NCI-H69 (cell line): ENCODE measurements around the gene FAR1.
A peak's percentile ranks its signal among the peaks of the same experiment; 100 is the strongest.
"Not testable (repeated sequence)": the region's sequence is repeated elsewhere in the genome, so short reads cannot be mapped to it uniquely, and the experiment has no call there.

Source experiments
- DNase-seq: peaks from one replicate; lab custom pipeline; 2025; lab: John Stamatoyannopoulos, UW

The FAR1 gene, protein sequence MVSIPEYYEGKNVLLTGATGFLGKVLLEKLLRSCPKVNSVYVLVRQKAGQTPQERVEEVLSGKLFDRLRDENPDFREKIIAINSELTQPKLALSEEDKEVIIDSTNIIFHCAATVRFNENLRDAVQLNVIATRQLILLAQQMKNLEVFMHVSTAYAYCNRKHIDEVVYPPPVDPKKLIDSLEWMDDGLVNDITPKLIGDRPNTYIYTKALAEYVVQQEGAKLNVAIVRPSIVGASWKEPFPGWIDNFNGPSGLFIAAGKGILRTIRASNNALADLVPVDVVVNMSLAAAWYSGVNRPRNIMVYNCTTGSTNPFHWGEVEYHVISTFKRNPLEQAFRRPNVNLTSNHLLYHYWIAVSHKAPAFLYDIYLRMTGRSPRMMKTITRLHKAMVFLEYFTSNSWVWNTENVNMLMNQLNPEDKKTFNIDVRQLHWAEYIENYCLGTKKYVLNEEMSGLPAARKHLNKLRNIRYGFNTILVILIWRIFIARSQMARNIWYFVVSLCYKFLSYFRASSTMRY

DNA sequence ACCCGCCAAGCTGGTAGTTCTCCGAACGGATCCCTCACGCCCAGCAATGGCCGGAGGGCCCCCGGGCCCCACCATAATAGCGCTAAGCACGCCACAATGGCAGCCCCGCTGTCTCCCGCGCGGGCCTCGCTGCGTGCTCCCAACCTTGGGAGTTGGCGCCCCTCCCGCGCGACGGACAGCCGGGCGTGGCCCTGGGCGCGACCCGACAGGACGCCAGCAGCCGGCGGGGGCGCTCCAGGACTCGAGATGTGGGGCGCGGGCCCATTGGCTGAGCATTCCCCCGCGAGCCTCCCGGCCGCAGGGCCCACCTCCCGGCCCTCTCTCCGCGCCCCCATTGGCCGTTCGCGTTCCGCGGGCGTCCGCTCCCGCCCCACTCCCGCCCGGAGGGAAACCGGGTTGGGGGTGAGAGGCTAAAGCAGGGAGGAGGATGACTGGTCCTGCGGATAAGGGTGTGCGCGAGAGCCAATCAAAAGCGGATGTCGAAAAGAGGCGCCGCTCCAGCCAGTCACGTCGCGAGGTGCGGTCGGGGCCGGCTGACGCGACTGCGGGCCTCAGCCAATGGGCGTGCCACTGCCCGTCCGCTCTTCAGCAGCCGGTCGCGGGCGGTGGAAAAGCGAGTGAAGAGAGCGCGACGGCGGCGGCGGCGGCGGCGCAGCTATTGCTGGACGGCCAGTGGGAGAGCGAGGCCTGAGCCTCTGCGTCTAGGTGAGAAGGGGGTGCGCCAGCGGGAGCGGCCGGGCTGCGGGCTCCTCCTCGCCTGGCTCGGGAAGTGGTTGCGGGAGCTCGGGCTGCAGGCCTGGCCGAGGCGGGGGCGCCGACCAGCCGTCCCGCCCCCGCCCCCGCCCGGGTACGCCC lies at the start of gene FAR1:
Gene FAR1, plus strand, starts transcription at position 567 of the 855 bp plus-strand sequence. CDS start 26,098 bp downstream, outside the sequence.
- peak; percentile 100 for DNase-seq

DNA sequence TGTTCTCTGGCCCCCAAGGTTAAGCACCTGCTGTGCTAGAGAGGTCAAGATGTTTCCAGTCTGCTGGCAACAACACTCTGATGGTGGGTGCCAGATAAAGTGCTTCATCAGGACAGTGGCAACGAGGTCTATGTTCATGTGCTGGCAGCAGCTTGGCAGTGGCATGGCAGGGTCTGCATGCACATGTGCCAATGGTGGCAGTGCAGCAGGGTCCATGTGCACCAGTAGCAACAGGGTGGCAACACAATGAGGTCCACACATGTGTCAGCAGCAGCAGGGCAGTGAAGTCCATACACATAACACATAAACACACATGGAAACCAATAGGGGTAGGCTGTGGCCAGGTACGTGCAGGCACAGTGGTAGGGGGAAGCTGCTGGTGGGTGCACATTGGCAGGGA lies 48.4 kb upstream of the FAR1 start:
- DNase-seq, result no peak

DNA sequence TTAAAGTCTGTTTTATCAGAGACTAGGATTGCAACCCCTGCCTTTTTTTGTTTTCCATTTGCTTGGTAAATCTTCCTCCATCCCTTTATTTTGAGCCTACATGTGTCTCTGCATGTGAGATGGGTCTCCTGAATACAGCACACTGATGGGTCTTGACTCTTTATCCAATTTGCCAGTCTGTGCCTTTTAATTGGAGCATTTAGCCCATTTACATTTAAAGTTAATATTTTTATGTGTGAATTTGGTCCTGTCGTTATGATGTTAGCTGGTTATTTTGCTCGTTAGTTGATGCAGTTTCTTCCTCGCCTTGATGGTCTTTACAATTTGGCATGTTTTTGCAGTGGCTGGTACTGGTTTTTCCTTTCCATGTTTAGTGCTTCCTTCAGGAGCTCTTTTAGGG lies 41.6 kb upstream of the FAR1 start:
- DNase-seq, result not testable (repeated sequence)

DNA sequence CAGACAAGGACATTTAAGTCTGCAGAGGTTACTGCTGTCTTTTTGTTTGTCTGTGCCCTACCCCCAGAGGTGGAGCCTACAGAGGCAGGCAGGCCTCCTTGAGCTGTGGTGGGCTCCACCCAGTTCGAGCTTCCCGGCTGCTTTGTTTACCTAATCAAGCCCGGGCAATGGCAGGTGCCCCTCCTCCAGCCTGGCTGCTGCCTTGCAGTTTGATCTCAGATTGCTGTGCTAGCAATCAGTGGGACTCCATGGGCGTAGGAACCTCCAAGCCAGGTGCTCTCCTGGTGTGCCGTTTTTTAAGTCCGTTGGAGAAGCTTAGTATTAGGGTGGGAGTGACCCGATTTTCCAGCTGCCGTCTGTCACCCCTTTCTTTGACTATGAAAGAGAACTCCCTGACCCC lies 39.8 kb upstream of the FAR1 start:
- not testable (repeated sequence) for DNase-seq

DNA sequence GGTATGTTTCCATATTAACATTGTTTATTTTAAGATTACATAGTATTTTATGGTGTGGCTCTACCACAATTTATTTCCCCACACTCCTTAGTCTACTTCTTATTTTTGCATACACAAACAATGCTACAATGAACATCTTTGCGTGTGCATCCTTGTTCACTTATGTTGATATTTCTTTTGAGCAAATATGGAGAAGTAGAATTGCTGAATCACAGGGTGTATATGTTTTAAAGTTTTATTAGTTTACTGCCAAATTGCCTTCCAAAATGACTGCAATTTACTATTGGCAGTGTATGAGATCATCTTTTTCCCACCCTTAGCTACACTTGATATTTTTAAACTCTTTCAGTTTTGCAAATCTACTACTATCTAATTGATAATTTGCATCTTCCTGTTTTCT lies 38.7 kb upstream of the FAR1 start:
- DNase-seq, result no peak

DNA sequence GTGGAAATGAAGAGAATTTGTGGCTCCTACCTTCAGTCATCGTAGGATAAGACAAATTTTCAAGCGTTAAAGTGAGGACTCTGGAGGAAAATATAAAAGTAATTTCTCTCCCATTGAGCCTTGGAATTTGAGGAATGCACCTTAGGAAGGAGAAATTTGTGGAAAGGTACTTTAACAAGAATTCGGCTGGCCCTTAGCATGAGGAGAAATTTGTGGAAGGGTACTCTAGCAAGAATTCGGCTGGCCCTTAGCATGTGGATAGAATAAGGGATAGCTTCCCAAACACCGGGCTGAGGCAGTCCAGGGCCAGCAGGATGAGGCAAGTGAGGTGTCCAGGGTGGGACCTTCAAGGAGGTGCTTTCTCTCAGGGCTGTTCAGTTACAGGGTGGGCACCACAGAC lies 33.2 kb upstream of the FAR1 start:
- no peak for DNase-seq

DNA sequence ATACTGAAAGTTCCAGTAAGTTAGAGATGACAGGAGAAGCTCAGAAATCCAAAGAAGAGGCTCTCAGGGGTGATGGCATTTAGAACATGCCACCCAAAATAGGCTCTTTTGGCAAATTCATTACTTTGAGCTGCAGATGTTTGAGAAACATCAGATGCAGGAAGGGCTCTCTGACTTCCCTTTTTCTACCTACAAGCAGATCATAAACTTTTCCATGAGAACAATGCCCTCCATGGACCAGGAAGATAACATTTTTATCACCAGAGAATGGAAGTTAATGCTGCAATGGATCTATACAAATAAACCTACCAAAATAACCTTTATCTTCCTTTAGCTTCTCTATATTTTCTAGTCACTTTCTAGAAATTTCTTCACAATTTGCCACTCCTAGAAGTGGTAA lies 32.7 kb upstream of the FAR1 start:
- no peak for DNase-seq

DNA sequence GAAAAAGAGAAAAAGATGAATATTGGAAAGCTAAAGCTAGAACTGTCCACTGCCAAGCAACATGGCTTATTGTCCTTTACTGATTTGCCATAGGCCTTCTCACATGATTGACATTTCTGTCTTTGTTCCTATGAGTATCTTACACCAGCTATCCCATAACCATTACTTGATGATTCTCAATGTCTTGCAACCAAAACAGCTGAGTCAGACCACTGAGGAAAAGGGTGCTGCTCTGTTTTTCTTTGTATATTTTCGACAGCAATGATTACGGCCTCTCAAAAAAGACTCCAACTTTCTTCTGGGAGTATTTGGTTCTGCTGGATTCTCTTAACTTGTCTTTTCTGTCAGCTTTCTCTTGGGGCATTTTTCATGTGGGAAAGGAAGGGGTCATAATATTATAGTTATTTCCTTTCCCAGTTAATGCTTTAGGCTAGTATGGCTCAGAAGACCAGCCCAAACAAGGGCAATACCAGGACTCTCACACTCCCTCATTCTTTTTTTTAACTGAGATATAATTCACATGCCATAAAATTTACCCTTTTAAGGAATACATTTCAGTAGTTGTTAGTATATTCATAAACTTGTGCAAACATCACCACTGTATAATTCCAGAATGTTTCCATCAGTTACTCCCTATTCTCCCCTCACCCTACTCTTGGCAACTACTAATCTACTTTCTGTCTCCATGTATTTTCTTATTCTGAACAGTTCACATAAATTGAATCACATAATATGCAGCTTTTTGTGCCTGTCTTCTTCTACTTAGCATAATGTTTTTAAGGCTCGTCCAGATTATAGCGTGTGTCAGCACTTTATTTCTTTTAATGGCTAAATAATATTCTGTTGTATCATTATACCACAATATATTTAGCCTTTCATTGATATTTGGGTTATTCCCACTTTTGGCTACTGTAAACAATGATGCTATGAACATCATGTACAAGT lies 31.1 kb upstream of the FAR1 start:
- no peak for DNase-seq

DNA sequence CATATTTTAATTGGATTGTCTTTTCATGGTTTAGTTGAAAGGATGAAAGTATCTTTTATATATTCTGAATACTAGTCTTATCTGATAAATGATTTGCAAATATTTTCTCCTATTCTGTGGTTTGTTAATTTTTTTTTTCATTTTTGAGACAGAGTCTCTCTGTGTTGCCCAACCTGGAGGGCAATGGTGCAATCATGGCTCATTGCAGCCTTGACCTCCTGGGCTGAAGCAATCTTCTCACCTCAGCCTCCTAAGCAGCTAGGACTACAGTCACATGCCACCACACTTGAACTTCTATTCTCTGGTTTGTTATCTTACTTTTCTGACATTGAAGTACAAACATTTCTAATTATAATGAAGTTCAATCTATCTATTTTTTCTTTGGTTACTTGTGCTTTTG lies 30.0 kb upstream of the FAR1 start:
- DNase-seq, result no peak

DNA sequence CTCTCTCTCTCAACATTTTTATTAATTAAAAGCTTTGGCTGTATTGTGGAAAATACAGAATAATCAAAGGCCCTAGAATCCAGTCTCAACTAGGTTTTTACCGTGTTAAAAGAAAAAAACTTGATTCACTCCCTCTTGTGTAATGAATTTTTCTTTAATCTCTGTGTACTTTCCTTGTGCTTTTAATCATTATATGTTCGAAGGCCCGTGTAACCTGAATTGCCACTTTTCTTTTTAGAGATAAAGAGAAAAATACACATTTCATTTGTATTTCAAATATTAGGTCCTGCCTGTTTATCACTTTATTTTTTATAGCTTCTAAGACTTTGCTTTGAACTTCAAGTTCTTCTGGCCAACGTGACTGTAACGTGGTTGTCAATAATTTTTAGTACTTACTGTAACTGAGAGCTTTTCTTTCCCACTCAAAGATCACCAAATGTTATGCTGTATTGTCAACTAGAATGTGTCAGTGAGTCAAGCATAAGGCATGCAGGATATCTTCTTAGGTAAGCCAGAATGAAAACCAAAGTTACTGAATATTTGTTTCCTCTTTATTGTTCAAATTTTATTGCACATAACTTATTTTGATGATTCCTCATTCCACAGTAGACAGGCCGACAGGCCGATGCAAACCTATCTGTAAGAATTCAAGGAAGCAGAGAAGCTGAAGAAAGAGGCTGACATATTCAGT lies 23.3 kb upstream of the FAR1 start:
- DNase-seq, result no peak

DNA sequence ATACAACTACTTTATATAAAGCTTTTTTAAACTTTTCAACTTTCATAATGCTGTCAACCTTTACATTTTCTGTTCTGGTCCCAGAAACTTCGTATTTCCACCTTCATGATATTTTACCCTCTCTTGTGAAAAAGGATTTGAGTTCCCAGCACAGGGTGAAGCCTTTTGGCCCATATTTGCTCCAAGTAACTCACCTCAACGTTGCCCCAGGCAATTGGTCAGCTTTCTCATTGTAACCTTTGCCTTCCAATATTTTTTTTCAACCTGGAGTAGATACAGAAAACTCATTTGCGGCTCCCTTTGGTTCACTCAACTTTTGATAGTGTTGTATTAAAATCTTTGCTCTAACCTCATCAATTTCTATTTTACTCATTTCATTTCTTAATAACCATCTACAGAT lies 21.1 kb upstream of the FAR1 start:
- no peak for DNase-seq

DNA sequence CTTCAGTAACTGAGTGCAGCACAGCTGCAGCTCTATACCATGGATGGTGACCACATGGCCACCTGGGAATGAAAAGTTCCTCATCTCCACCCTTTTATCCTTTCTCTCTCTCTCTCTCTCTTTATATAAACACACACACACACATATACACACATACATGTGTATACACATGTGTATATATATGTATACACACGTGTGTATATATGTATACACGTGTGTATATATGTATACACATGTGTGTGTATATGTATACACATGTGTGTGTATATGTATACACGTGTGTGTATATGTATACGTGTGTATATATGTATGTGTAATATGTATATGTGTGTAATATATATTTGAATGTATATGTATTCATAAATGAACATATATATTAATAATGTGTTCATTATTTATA lies 18.8 kb upstream of the FAR1 start:
- DNase-seq, result no peak

DNA sequence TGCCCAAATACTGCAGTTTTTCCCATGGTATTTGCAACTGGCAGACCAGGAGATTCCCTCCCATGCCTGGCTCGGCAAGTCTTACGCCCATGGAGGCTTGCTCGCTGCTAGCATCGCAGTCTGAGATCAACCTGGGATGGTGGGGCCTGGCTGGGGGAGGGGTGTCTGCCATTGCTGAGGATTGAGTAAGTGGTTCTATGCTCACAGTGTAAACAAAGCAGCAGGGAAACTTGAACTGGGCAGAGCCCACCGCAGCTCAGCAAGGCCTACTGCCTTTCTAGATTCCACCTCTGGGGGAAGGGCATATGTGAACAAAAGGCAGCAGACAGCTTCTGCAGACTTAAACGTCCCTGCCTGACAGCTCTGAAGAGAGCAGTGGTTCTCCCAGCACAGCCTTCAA lies 17.0 kb upstream of the FAR1 start:
- DNase-seq, result not testable (repeated sequence)

DNA sequence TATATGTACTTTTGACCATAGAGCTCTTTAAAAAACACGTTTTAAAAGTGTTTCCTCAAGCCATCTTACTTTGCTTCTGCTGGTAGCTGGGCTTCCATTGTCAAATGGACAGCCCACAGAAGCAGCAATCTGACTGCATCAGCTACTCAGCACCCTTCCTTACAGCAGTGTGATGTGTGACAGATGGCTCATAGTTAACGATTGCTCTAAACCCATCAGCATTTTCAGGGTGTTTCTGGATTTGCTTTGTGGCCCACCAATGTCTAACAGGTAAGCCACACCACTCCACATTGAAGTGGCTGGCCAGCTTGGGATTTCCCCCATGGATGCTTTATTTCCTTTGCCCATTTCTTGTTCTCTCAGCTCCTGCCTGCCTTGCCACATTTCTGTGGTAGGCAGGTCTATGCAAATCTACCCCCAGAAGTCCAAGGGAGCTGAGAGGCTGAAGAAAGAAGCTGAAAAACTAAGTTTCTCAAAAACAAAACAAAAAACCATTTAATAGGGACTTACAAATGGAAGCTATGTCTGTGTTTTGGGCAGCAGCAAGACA lies 7.3 kb upstream of the FAR1 start:
- no peak for DNase-seq

DNA sequence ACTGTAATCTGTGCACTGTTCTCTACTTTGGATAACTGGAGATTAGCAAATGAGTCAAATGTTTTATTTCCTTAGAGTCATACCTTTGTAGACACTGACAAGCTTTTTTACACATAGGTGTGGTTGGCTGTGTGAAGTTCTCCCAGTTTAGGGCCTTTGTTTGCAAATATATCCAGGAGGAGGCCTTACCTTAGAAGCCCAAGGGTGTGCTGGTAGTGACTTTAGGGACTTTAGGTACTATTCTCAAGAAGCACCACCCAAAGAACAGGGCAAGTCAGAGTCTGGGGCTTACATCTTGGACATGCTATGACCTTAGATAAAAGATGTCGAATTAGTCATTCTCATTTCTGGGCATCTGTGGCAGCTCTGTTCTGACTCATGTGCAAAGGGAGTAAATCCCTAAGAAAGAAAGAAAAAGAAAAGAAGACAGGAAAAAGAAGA lies 4.8 kb upstream of the FAR1 start:
- no peak for DNase-seq

DNA sequence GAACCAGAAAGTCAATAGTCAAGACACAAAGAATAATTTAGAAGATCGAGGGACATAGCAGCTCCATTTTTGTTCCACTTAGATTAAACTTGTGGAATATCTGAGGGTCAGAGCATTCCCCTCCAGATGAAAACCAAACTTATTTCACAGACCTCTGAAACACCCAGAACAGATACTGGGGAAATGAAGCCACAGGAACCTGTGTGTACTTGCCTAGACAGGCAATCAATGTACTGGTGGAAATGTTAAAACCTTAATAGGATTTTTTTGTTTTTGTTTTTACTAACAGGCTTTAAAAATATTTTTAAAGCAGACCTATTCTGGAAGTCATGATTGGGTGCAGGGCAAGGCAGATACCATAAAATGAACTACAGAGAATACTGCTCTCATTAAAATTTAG lies 4.1 kb upstream of the FAR1 start:
- DNase-seq, result no peak

DNA sequence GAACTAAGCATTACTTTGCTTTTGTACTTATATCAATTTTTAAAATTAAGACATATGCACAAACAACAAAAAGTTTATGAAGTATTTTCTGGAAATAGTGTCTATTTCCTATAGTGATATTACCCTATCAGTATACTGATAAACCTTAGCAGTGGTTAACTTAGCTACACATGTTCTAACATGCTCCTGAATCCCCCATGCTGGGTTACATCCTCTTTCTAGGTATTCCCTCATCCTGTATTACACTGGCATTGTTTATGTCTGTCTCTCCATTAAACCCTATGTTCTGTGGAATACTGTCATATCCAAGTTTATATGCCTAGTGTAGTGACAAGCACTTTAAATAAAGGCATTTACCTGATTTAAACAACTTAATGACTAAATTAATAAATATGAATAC lies 1.8 kb upstream of the FAR1 start:
- peak; percentile 65 for DNase-seq

DNA sequence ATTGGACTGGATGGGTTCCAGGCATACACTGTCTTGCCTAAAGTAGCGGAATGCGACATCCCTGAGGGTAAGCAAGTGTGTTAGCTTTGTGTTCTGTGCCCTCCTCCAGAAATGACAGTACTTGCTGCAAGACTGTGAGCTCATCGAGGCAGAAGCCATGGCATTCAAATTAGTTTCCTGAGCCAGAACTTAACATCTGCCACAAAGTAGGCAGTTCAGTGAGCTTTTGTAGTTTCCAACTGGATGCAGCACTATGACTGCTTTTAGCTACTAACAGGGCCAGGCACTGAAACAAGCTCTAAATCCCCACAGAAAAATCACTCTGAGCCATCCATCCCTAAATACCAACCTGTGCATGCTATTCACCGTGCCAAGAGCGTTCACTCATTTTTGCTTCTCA lies 1.2 kb upstream of the FAR1 start:
- DNase-seq, result peak; percentile 54

DNA sequence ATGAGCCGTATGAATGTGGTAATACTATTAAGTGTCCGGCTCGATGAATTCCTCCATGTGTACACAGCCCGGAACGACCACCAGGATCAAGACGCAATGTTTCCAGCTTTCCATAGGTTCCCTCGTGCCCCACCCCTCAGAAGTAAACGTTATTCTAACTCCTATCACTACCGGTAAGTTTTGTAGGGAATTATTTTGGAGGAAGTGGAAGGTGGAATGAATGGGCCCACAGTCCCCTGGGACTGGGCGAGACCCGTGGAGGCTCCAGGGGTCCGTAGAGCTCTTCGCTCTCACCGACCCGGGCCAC lies 720 bp upstream of the FAR1 start:
- DNase-seq, result no peak

DNA sequence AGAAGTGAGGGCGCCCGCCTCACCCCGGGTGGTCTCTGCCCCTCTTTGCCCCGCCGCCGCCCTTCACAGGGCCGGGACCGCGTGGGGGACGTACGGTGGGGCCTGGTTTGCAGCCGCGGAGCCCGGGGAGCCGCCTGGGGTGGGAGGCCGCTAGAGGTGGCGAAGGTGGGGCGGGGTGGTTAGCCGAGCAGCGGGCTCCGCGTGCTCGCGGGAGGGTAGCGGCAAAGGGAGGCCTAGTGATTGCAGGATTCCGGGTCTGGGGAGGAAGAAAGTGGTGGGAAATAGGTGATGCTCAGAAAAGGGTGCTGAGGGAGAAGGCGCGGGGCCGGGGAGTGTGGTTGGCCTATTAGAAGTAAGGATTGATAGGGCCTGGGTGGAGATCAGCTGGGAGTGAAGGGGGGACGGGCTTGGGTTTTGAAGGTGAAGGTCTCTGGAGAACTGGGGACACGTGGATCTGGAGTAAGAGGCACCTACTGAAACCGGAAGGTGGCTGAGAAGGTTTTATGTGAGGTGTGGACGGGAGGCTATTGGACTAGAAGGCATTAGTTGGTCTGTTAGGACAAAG lies 571 bp downstream of the FAR1 start:
- peak; percentile 80 for DNase-seq
